ENCODE measurements around the gene INO80B. TPM values are rescaled to one million over a fixed set of nuclear protein-coding genes. Genes with fewer than 3 reads are reported as not detected.

The INO80B gene
- polyA plus RNA-seq, 1 donor from 2014 or later, result 35.2 TPM

Other genes starting within 250 kb of the INO80B start
- 3.2 and 3.9 TPM in 2 replicates for gene SLC4A5, start 111.7 kb upstream of the INO80B start, polyA plus RNA-seq
- gene DCTN1, start 74.8 kb upstream of the INO80B start, polyA plus RNA-seq, result 160 and 183 TPM in 2 replicates
- 1.7 and 3.3 TPM in 2 replicates for gene C2orf81, start 33.5 kb upstream of the INO80B start, polyA plus RNA-seq
- 89.9 and 110 TPM in 2 replicates for gene WDR54, start 33.4 kb upstream of the INO80B start, polyA plus RNA-seq
- gene RTKN, start 13.2 kb upstream of the INO80B start, polyA plus RNA-seq, result 4.9 and 6.1 TPM in 2 replicates
- 220 and 230 TPM in 2 replicates for gene WBP1, start 3.4 kb downstream of the INO80B start, polyA plus RNA-seq
- gene MOGS, start 10.3 kb downstream of the INO80B start, polyA plus RNA-seq, result 39.6 and 51.2 TPM in 2 replicates
- gene MRPL53, start 17.6 kb downstream of the INO80B start, polyA plus RNA-seq, result 28.0 and 28.6 TPM in 2 replicates
- 21.6 and 48.0 TPM in 2 replicates for gene CCDC142, start 27.9 kb downstream of the INO80B start, polyA plus RNA-seq
- gene TTC31, start 28.0 kb downstream of the INO80B start, polyA plus RNA-seq, result 11.0 and 16.3 TPM in 2 replicates
- gene LBX2, start 44.5 kb downstream of the INO80B start, polyA plus RNA-seq, result not detected in 2 replicates
- 30.2 and 38.9 TPM in 2 replicates for gene PCGF1, start 52.6 kb downstream of the INO80B start, polyA plus RNA-seq
- not detected in 2 replicates for gene TLX2, start 59.4 kb downstream of the INO80B start, polyA plus RNA-seq
- gene DQX1, start 71.1 kb downstream of the INO80B start, polyA plus RNA-seq, result 0.59 and 0.78 TPM in 2 replicates
- gene AUP1, start 74.6 kb downstream of the INO80B start, polyA plus RNA-seq, result 153 and 163 TPM in 2 replicates
- gene HTRA2, start 74.8 kb downstream of the INO80B start, polyA plus RNA-seq, result 126 and 141 TPM in 2 replicates
- 17.1 and 20.1 TPM in 2 replicates for gene LOXL3, start 98.9 kb downstream of the INO80B start, polyA plus RNA-seq
- 0.30 and 0.79 TPM in 2 replicates for gene DOK1, start 99.6 kb downstream of the INO80B start, polyA plus RNA-seq
- not detected in 2 replicates for gene M1AP, start 193.2 kb downstream of the INO80B start, polyA plus RNA-seq
- 18.2 and 19.2 TPM in 2 replicates for gene SEMA4F, start 199.2 kb downstream of the INO80B start, polyA plus RNA-seq

Measured in neural cell (in vitro differentiated cells).